ENCODE data around the gene COL27A1. TPM values are rescaled to one million over a fixed set of nuclear protein-coding genes. Genes with fewer than 3 reads are reported as not detected.

Gene COL27A1
- total RNA-seq, 2 donors from 2014 or later, result 8.7 to 54.8 TPM

GRCh38 chr9:114313186-114313585 is 157.8 kb downstream of the COL27A1 start:
- H3K36me3 ChIP-seq, result no peaks in the 10 kb centered on the region
- no peak for DNase-seq (ENCODE audit: low spot score)
- H3K27ac ChIP-seq, result no peak overlapping the region
- no peak overlapping the region for H3K4me3 ChIP-seq
- H3K9me3 ChIP-seq, result no peaks in the 10 kb centered on the region
- TF ChIP-seq POLR2A (IDR thresholded peaks at IDR 0.05) (no peak), POLR2AphosphoS5 (IDR thresholded peaks at IDR 0.05) (no peak)
- WGBS, result 81% methylated on average over 8 of the region's 8 CpGs
- no peaks in the 10 kb centered on the region for H3K27me3 ChIP-seq (replicated peaks; ENCODE audit: insufficient read depth)
- H3K4me1 ChIP-seq (replicated peaks), result no peaks in the 10 kb centered on the region
- intact Hi-C loops (cut with DNase I), result no loop called here

- Histone ChIP-seq H3K27me3 (replicated peaks; ENCODE audit: insufficient read depth) (no peaks in the 10 kb centered on the region), H3K4me3 (no peak overlapping the region), H3K4me1 (replicated peaks) (no peaks in the 10 kb centered on the region), H3K27ac (no peak overlapping the region), H3K36me3 (no peaks in the 10 kb centered on the region), H3K9me3 (no peaks in the 10 kb centered on the region)
- TF ChIP-seq POLR2AphosphoS5 (IDR thresholded peaks at IDR 0.05) (no peak), POLR2A (IDR thresholded peaks at IDR 0.05) (no peak), CTCF (IDR thresholded peaks at IDR 0.05) (no peak)
- 73% methylated on average over 7 of the region's 7 CpGs for WGBS
- no peak for DNase-seq (ENCODE audit: low spot score)
- intact Hi-C loops (cut with DNase I), result no loop called here
Measured at GRCh38 chr9:114314256-114314867, 159.0 kb downstream of the COL27A1 start.

GRCh38 chr9:114314881-114315722 is 159.8 kb downstream of the COL27A1 start:
- no peak for DNase-seq (ENCODE audit: low spot score)
- TF ChIP-seq POLR2AphosphoS5 (IDR thresholded peaks at IDR 0.05) (no peak), POLR2A (IDR thresholded peaks at IDR 0.05) (no peak), CTCF (IDR thresholded peaks at IDR 0.05) (no peak)
- Histone ChIP-seq H3K27ac (no peak overlapping the region), H3K4me3 (no peak overlapping the region), H3K27me3 (replicated peaks; ENCODE audit: insufficient read depth) (no peaks in the 10 kb centered on the region), H3K9me3 (no peaks in the 10 kb centered on the region), H3K36me3 (no peaks in the 10 kb centered on the region), H3K4me1 (replicated peaks) (no peaks in the 10 kb centered on the region)
- 85% methylated on average over 8 of the region's 8 CpGs for WGBS
- intact Hi-C loops (cut with DNase I), result no loop called here

- H3K36me3 ChIP-seq, result no peaks in the 10 kb centered on the region
- H3K27ac ChIP-seq, result no peak overlapping the region
- TF ChIP-seq CTCF (IDR thresholded peaks at IDR 0.05) (no peak), POLR2AphosphoS5 (IDR thresholded peaks at IDR 0.05) (no peak), POLR2A (IDR thresholded peaks at IDR 0.05) (no peak)
- intact Hi-C loops (cut with DNase I), result no loop called here
- 85% methylated on average over 8 of the region's 8 CpGs for whole genome bisulfite sequencing
- no peak for DNase-seq (ENCODE audit: low spot score)
- no peaks in the 10 kb centered on the region for H3K9me3 ChIP-seq
- no peaks in the 10 kb centered on the region for H3K4me1 ChIP-seq (replicated peaks)
- H3K27me3 ChIP-seq (replicated peaks; ENCODE audit: insufficient read depth), result no peaks in the 10 kb centered on the region
- H3K4me3 ChIP-seq, result no peak overlapping the region
Measured at GRCh38 chr9:114315723-114316363, 160.5 kb downstream of the COL27A1 start.

GRCh38 chr9:114316605-114317230 is 161.4 kb downstream of the COL27A1 start:
- H3K4me3 ChIP-seq, result no peak overlapping the region
- no peak overlapping the region for H3K27ac ChIP-seq
- H3K36me3 ChIP-seq, result no peaks in the 10 kb centered on the region
- TF ChIP-seq POLR2A (IDR thresholded peaks at IDR 0.05) (no peak), POLR2AphosphoS5 (IDR thresholded peaks at IDR 0.05) (no peak), CTCF (IDR thresholded peaks at IDR 0.05) (no peak)
- 70% methylated on average over 10 of the region's 10 CpGs for WGBS
- no peaks in the 10 kb centered on the region for H3K9me3 ChIP-seq
- H3K27me3 ChIP-seq (replicated peaks; ENCODE audit: insufficient read depth), result no peaks in the 10 kb centered on the region
- intact Hi-C loops (cut with DNase I), result no loop called here
- no peak for DNase-seq (ENCODE audit: low spot score)
- H3K4me1 ChIP-seq (replicated peaks), result no peaks in the 10 kb centered on the region

Data from prostate gland (tissue), 2 donors.